Astrocyte (in vitro differentiated cells and primary cell): ENCODE results near the gene PRPS1. TPM values are rescaled to one million over a fixed set of nuclear protein-coding genes. Genes with fewer than 3 reads are reported as not detected.
"Not testable (repeated sequence)": the region's sequence is repeated elsewhere in the genome, so short reads cannot be mapped to it uniquely, and the experiment has no call there.

ENCODE experiments used
- DNase-seq: peaks from one replicate; pipeline ENCODE4 v3.0.0-alpha.2; 2010; ENCODE audit warnings: low read depth
- FAIRE-seq: peaks from 2 replicates; lab custom pipeline; 2011; peaks lifted over from hg19 to GRCh38; lab: Jason Lieb, UNC
- H2AFZ ChIP-seq: 2 replicates; pipeline ENCODE4 v1.6.0; 2012; ENCODE audit warnings: low read depth, low read length, inconsistent platforms
- H3K27ac ChIP-seq: 2 replicates; pipeline ENCODE4 v1.5.1; 2011; ENCODE audit warnings: low read depth, low read length, inconsistent platforms
- H3K27me3 ChIP-seq: 2 replicates; pipeline ENCODE4 v1.6.0; 2011; ENCODE audit warnings: low read length, inconsistent platforms; ENCODE audit not compliant: insufficient read depth
- H3K36me3 ChIP-seq: 2 replicates; pipeline ENCODE4 v1.5.1; 2011; ENCODE audit warnings: low read length, inconsistent platforms; ENCODE audit not compliant: insufficient read depth
- H3K4me1 ChIP-seq: 2 replicates; pipeline ENCODE4 v1.5.1; 2011; ENCODE audit warnings: low read length, inconsistent platforms; ENCODE audit not compliant: insufficient read depth
- H3K4me2 ChIP-seq: 2 replicates; pipeline ENCODE4 v1.6.0; 2012; ENCODE audit warnings: low read length, inconsistent platforms
- H3K4me3 ChIP-seq: 2 replicates; pipeline ENCODE4 v1.5.1; 2011; ENCODE audit warnings: low read depth, mild to moderate bottlenecking, low read length, inconsistent platforms; ENCODE audit not compliant: insufficient read depth
- H3K79me2 ChIP-seq: 2 replicates; pipeline ENCODE4 v1.6.0; 2012; ENCODE audit warnings: mild to moderate bottlenecking, low read length, inconsistent platforms; ENCODE audit not compliant: insufficient read depth
- H3K9ac ChIP-seq: 2 replicates; pipeline ENCODE4 v1.6.0; 2012; ENCODE audit warnings: mild to moderate bottlenecking, low read length, inconsistent platforms
- H3K9me3 ChIP-seq: 2 replicates; pipeline ENCODE4 v1.5.1; 2012; ENCODE audit warnings: low read depth, mild to moderate bottlenecking, low read length, inconsistent platforms; ENCODE audit not compliant: insufficient read depth
- H4K20me1 ChIP-seq: 2 replicates; pipeline ENCODE4 v1.6.0; 2012; ENCODE audit warnings: low read length, inconsistent platforms; ENCODE audit not compliant: insufficient read depth
- H3K27ac Mint-ChIP-seq: one replicate; pipeline ENCODE4 v1.8.0; 2021; ENCODE audit warnings: mild to moderate bottlenecking, mixed read lengths; ENCODE audit not compliant: unreplicated experiment
- H3K27me3 Mint-ChIP-seq: one replicate; pipeline ENCODE4 v1.8.0; 2021; ENCODE audit warnings: low read depth, mixed read lengths; ENCODE audit not compliant: unreplicated experiment
- H3K36me3 Mint-ChIP-seq: one replicate; pipeline ENCODE4 v1.8.0; 2021; ENCODE audit warnings: low read depth, mixed read lengths; ENCODE audit not compliant: unreplicated experiment
- H3K4me1 Mint-ChIP-seq: one replicate; pipeline ENCODE4 v1.8.0; 2021; ENCODE audit warnings: low read depth, mixed read lengths; ENCODE audit not compliant: unreplicated experiment
- H3K4me3 Mint-ChIP-seq: one replicate; pipeline ENCODE4 v1.8.0; 2021; ENCODE audit warnings: mild to moderate bottlenecking, moderate library complexity, mixed read lengths; ENCODE audit not compliant: unreplicated experiment
- H3K9me3 Mint-ChIP-seq: one replicate; pipeline ENCODE4 v1.8.0; 2021; ENCODE audit warnings: mild to moderate bottlenecking, mixed read lengths; ENCODE audit not compliant: unreplicated experiment
- EZH2 ChIP-seq: IDR thresholded peaks from 2 replicates; pipeline ENCODE4 v1.6.1; 2012; ENCODE audit warnings: mild to moderate bottlenecking, low read length, inconsistent platforms; ENCODE audit not compliant: insufficient read depth
- total RNA-seq: library from RNA; stranded (reverse); gene quantifications from 2 replicates; pipeline ENCODE4 v1.2.1, GENCODE V29; 2021
- TF ChIP-seq, protein P1 (sequence below): IDR thresholded peaks from 2 replicates; pipeline ENCODE4 v1.5.1; 2011; ENCODE audit warnings: low read depth, mild to moderate bottlenecking, inconsistent platforms, low read length, moderate library complexity; ENCODE audit not compliant: insufficient read depth

PRPS1 gene
- total RNA-seq, 1 donor from 2014 or later, result 161 TPM

DNA sequence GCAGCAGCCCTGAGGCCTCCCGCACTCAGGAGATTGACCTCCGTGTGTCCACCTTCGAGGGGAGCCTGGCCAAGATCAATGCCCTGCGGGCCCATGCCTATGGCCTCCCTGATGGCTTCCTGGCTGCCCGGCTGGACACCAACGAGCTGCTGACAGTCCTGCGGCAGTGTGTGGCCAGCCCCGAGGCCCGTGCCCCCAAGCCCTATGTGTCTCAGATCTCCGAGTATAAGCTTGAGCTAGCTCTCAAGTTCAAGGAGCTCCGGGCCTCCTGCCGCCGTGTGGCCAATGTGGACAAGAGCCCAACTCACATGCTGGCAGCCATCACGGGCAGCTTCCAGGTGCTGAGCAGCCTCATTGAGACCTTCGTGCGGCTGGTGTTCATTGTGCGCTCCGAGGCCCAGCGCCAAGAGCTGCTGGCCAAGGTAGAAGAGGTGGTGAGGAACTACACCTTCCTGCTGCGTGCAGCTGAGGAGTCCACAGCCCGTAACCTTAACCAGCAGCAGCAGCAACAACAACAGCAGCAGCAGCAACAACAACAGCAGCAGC, 25.5 kb upstream of the PRPS1 start:
- Histone ChIP-seq H3K27ac (no peak overlapping the region), H3K4me1 (no peaks in the 10 kb centered on the region), H2AFZ (no peak overlapping the region), H4K20me1 (no peaks in the 10 kb centered on the region), H3K27me3 (no peaks in the 10 kb centered on the region), H3K4me3 (no peak overlapping the region), H3K9me3 (no peaks in the 10 kb centered on the region), H3K79me2 (no peaks in the 10 kb centered on the region), H3K9ac (no peak overlapping the region), H3K4me2 (no peak overlapping the region), H3K36me3 (no peaks in the 10 kb centered on the region)
- FAIRE-seq (no peak), DNase-seq (no peak)
- Mint-ChIP-seq H3K36me3 (peaks cover 2% of the 10 kb centered on the region), H3K4me1 (no peaks in the 10 kb centered on the region), H3K27ac (no peak overlapping the region), H3K27me3 (peaks cover 4% of the 10 kb centered on the region), H3K4me3 (no peak overlapping the region), H3K9me3 (no peaks in the 10 kb centered on the region)
- no peak for TF ChIP-seq EZH2
- TF ChIP-seq, protein P1, sequence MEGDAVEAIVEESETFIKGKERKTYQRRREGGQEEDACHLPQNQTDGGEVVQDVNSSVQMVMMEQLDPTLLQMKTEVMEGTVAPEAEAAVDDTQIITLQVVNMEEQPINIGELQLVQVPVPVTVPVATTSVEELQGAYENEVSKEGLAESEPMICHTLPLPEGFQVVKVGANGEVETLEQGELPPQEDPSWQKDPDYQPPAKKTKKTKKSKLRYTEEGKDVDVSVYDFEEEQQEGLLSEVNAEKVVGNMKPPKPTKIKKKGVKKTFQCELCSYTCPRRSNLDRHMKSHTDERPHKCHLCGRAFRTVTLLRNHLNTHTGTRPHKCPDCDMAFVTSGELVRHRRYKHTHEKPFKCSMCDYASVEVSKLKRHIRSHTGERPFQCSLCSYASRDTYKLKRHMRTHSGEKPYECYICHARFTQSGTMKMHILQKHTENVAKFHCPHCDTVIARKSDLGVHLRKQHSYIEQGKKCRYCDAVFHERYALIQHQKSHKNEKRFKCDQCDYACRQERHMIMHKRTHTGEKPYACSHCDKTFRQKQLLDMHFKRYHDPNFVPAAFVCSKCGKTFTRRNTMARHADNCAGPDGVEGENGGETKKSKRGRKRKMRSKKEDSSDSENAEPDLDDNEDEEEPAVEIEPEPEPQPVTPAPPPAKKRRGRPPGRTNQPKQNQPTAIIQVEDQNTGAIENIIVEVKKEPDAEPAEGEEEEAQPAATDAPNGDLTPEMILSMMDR, result no peak

DNA sequence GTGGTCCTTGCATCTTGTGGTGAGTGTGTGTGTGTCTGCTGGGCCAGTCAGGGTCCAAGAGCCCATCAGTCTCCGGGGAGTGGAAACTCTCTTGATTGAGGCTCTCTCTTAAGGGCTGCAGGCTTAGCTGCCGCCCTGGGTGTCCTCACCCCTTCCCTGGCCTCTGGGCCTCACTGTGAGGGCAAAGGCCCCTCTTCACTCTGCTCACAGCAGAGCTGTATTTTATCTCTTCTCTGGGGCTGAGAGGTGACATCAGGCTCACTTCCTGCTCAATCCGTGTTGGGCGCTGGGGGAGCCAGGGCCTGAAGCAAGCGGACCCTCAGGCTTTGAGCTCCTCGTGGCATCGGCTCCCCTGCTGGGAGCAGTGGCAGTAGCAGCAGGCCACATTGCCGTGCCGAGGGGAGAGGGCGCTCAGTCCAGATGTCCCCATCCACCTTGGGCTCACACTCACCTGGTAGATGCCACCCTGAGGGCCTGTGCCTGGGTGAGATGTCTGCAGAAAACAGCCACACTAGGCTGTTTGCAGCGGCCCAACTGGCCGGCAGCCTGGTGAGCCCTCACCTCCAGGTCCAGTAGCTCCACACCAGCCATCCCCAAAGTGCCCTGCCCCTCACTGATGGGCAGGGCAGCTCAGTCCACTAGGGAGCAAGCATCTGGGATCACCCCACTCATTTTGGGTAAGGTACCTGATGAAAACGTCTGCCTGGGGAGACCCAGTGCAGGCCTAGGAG, 24.7 kb upstream of the PRPS1 start:
- Histone ChIP-seq H3K27ac (no peak overlapping the region), H2AFZ (no peak overlapping the region), H3K36me3 (no peaks in the 10 kb centered on the region), H3K9ac (no peak overlapping the region), H3K4me2 (no peak overlapping the region), H3K4me3 (no peak overlapping the region), H3K9me3 (no peaks in the 10 kb centered on the region), H3K79me2 (no peaks in the 10 kb centered on the region), H3K27me3 (no peaks in the 10 kb centered on the region), H3K4me1 (no peaks in the 10 kb centered on the region), H4K20me1 (no peaks in the 10 kb centered on the region)
- no peak for FAIRE-seq
- Mint-ChIP-seq H3K27ac (no peak overlapping the region), H3K27me3 (peaks cover 1% of the 10 kb centered on the region), H3K4me1 (no peaks in the 10 kb centered on the region), H3K9me3 (no peaks in the 10 kb centered on the region), H3K36me3 (no peaks in the 10 kb centered on the region), H3K4me3 (no peak overlapping the region)
- no peak for DNase-seq
- TF ChIP-seq, protein P1, result no peak
- TF ChIP-seq EZH2, result no peak

DNA sequence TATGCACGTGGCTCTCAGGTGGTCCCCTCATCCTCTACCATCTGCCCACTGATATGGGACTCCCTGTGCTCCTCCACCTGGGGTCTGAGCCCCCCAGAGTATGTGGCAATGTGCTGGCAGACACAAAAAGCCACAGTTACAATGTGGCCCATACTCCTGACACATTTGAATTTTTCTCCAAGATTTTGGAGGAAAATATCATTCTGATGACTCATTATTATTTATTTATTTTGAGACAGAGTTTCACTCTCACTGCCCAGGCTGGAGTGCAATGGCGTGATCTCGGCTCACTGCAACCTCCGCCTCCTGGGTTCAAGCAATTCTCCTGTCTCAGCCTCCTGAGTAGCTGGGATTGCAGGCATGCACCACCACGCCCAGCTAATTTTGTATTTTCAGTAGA, 19.2 kb upstream of the PRPS1 start:
- H3K4me3 Mint-ChIP-seq, H3K27me3 ChIP-seq, H3K4me1 Mint-ChIP-seq, H3K79me2 ChIP-seq, H3K27me3 Mint-ChIP-seq, H3K4me3 ChIP-seq, H3K36me3 ChIP-seq, DNase-seq, H3K9me3 Mint-ChIP-seq, H3K27ac ChIP-seq, H3K4me1 ChIP-seq, H3K9ac ChIP-seq, H3K9me3 ChIP-seq, H2AFZ ChIP-seq, H3K27ac Mint-ChIP-seq, H3K4me2 ChIP-seq, H3K36me3 Mint-ChIP-seq, H4K20me1 ChIP-seq: not testable (repeated sequence)
- FAIRE-seq, result peak; percentile 55
